Measurements from ENCODE around the gene TSKS.

TSKS gene

GRCh38 chr19:49744946-49745381 is 18.1 kb downstream of the TSKS start:
- DNase-seq: no peak
- no peaks in the 10 kb centered on the region for H3K4me1 ChIP-seq
- TF ChIP-seq, protein P1, sequence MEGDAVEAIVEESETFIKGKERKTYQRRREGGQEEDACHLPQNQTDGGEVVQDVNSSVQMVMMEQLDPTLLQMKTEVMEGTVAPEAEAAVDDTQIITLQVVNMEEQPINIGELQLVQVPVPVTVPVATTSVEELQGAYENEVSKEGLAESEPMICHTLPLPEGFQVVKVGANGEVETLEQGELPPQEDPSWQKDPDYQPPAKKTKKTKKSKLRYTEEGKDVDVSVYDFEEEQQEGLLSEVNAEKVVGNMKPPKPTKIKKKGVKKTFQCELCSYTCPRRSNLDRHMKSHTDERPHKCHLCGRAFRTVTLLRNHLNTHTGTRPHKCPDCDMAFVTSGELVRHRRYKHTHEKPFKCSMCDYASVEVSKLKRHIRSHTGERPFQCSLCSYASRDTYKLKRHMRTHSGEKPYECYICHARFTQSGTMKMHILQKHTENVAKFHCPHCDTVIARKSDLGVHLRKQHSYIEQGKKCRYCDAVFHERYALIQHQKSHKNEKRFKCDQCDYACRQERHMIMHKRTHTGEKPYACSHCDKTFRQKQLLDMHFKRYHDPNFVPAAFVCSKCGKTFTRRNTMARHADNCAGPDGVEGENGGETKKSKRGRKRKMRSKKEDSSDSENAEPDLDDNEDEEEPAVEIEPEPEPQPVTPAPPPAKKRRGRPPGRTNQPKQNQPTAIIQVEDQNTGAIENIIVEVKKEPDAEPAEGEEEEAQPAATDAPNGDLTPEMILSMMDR (IDR thresholded peaks at IDR 0.05): no peak
- H3K36me3 ChIP-seq: no peaks in the 10 kb centered on the region
- intact Hi-C loops (cut with DNase I; ENCODE audit: low total_unique reads): no loop called here
- no peak overlapping the region for H3K27ac ChIP-seq
- H3K27me3 ChIP-seq: peaks cover 0 to 10% of the 10 kb centered on the region in 2 donors
- H3K9me3 ChIP-seq: no peaks in the 10 kb centered on the region
- H3K4me3 ChIP-seq: no peak overlapping the region

DNA sequence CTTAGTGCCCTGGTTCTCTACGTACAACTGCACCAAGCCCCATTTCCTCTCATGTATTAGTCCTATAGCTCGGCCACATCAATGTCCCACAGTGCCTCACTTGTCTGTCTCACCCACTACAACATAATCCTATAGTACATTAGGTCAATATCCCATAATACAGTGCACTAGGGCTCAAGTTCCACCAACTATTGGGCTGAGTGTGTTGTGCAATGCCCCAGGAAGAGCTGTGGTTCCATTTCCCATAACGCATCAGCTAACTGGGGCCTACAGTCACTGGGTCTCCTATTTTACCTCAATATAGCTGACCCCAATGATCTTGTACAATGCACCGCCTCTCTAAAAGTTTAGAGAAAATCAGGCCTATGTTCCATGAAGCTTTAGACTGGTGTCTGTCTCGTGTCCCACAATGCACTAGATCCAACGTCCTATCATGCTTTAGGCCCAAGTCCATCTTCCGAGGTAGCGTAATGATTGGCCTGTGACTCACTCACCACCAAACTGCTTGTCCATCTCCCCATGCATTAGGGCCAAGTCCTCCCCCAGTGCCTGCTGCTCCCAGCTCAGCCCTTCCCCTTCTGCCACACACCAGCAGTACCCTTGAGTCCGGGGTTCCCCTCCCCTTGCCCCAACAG is 21.8 kb downstream of the TSKS start:
- no peak for DNase-seq
- no peak overlapping the region for H3K27ac ChIP-seq
- H3K4me3 ChIP-seq: no peak overlapping the region
- intact Hi-C loops (cut with DNase I; ENCODE audit: low total_unique reads): no loop called here
- H3K9me3 ChIP-seq: no peaks in the 10 kb centered on the region
- no peaks in the 10 kb centered on the region for H3K4me1 ChIP-seq
- H3K27me3 ChIP-seq: peaks cover 0 to 10% of the 10 kb centered on the region in 2 donors
- TF ChIP-seq, protein P1 (IDR thresholded peaks at IDR 0.05): no peak
- no peaks in the 10 kb centered on the region for H3K36me3 ChIP-seq

GRCh38 chr19:49739933-49740332 is 23.2 kb downstream of the TSKS start:
- TF ChIP-seq, protein P1 (IDR thresholded peaks at IDR 0.05): no peak
- no peak for DNase-seq

DNA sequence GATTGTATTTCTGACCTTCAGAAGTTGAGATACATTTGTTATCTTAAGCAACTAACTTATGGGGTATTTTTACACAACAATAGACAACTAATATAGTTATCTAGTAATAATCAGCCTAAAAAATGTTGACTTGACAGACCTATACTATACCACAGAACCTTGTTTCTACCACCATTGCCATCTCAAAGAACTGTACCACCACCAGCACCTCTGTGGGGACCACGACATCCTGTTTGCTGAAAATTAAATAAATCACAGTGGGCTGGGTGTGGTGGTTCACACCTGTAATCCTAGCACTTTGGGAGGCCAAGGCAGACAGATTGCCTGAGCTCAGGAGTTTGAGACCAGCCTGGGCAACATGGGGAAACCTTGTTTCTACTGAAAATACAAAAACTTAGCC is 24.0 kb downstream of the TSKS start:
- H3K9me3 ChIP-seq: no peaks in the 10 kb centered on the region
- no peak overlapping the region for H3K27ac ChIP-seq
- H3K4me3 ChIP-seq: no peak overlapping the region
- no peaks in the 10 kb centered on the region for H3K36me3 ChIP-seq
- no peaks in the 10 kb centered on the region for H3K4me1 ChIP-seq
- H3K27me3 ChIP-seq: no peaks in the 10 kb centered on the region
- intact Hi-C loops (cut with DNase I; ENCODE audit: low total_unique reads): no loop called here
- TF ChIP-seq, protein P1 (IDR thresholded peaks at IDR 0.05): no peak
- no peak for DNase-seq

More at GRCh38 chr19:49739933-49740332, 23.2 kb downstream of the TSKS start:
- no peaks in the 10 kb centered on the region for H3K4me1 ChIP-seq
- H3K36me3 ChIP-seq: no peaks in the 10 kb centered on the region
- no peak overlapping the region for H3K27ac ChIP-seq
- H3K27me3 ChIP-seq: no peaks in the 10 kb centered on the region
- H3K4me3 ChIP-seq: no peak overlapping the region
- no peaks in the 10 kb centered on the region for H3K9me3 ChIP-seq
- intact Hi-C loops (cut with DNase I; ENCODE audit: low total_unique reads): no loop called here

DNA sequence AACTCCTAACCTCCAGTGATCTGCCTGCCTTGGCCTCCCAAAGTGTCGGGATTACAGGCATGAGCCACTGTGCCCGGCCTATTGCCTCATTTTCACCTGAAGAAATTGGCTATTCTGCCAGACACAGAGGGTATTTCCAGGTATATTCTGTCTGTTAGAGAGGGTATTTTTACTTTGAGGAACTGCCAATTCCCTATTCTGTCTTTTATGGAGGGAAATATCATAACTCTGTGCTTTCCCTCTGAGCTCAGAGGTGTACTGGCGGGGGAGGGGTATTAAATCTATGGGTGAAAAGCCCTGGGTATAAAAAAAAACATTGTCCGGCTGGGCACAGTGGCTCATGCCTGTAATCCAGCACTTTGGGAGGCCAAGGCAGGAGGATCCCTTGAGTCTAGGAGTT is 24.8 kb downstream of the TSKS start:
- intact Hi-C loops (cut with DNase I; ENCODE audit: low total_unique reads): no loop called here
- no peak overlapping the region for H3K4me3 ChIP-seq

More for the DNA sequence above, 24.8 kb downstream of the TSKS start:
- no peaks in the 10 kb centered on the region for H3K27me3 ChIP-seq
- no peak overlapping the region for H3K27ac ChIP-seq
- no peaks in the 10 kb centered on the region for H3K36me3 ChIP-seq
- TF ChIP-seq, protein P1 (IDR thresholded peaks at IDR 0.05): no peak
- H3K9me3 ChIP-seq: no peaks in the 10 kb centered on the region
- DNase-seq: no peak
- H3K4me1 ChIP-seq: no peaks in the 10 kb centered on the region
